ENCODE data around the gene LRP4.
"Not testable (repeated sequence)": the region's sequence is repeated elsewhere in the genome, so short reads cannot be mapped to it uniquely, and the experiment has no call there.

The LRP4 gene

GRCh38 chr11:46927928-46928327 is 9.6 kb upstream of the LRP4 start:
- FAIRE-seq; DNase-seq (ENCODE audit: low spot score): not testable (repeated sequence)

GRCh38 chr11:46920755-46921154 is 2.4 kb upstream of the LRP4 start:
- DNase-seq (ENCODE audit: low spot score) (peak; percentile 54), FAIRE-seq (no peak)

DNA sequence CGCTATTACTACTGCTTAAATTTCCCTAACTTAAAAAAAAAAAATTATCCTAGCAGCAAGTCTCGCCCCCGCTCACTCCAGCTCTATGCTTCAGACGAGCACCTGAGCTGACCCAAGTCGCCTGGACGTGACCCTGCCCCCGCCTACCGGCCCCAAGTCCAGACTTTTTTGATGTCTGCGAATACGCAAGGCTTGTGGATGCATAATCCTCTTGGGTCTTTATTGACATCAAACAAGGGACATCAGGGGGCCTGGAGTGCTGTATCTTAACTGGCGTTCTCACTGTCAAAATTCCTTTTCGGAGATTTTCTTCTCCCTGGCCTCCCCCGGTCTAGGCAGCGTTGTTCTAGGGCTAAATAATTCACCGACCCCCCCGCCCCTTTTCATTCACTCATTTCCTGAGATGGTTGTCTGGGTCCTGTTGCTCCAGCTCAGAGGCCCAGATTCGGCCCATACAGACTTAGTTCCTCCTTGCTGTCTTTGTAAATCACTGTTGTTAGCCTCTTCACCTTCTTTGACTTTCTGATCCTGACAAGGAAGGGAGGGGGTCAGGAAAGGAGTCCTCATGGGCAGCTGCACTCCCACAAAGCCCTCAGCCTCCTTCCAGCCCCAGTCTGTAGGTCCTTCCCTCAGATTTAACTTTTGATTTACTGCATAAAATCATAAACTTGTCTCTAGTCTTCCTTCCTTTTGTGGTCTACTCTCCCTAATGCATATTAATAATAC is 601 bp upstream of the LRP4 start:
- DNase-seq (ENCODE audit: low spot score) (no peak), FAIRE-seq (no peak)

DNA sequence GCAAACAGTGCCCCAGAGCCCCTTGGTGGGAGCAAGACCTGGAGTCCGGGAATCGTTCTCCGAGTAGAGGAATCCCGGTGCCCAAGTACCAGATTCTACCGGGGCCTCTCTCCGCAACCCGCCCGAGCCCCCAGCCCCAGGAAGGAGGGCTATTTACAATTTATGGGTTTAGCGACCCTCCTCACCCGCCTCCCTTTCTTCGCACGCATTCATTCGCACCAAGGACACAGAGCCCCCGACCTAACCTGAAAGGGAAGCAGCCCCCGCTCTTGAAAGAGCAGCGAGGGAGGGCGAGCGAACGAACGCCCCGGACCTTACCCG is 628 bp downstream of the LRP4 start:
- no peak for FAIRE-seq
- DNase-seq (ENCODE audit: low spot score), result no peak

GRCh38 chr11:46917109-46917761 is 1.1 kb downstream of the LRP4 start:
- FAIRE-seq, result no peak
- peak; percentile 26 for DNase-seq (ENCODE audit: low spot score)

DNA sequence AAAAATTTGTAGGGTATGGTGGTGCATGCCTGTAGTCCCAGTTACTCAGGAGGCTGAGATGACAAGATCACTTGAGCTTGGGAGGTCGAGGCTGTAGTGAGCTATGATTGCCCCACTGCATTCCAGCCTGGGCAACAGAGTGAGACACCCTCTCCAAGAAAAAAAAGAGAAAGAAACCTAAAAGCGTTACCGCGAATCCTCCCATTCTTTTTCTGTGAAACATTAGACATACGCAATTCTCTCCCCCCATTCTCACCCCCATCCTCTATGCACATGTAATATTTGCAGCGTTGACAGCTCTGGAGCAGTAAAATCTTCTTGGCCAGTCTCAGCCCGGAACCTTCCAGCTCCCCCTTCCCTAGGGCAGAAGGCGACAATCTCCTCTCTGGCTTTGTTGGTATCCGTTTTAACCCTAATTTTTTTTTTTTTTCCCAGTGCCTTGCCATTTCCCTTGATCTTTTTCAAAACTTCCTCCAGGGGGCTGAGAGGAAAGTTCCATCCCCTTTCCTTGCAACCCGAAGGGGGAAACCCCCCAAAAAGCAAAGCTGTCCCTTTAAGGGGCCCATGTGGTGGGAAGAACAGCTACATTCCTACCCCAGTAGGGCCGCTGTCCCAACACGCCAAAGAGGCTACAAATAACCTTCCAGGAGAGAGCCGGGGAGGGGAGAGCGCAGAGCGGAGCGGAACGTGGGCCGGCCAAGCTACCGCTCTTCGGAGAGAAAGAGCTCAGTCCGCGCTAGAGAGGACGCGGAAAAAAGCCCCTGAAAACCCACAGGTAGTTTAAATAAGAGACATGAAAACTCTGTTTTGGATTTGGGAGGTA is 1.9 kb downstream of the LRP4 start:
- FAIRE-seq (no peak), DNase-seq (ENCODE audit: low spot score) (peak; percentile 84)

GRCh38 chr11:46914910-46915309 is 3.4 kb downstream of the LRP4 start:
- FAIRE-seq (no peak), DNase-seq (ENCODE audit: low spot score) (no peak)

GRCh38 chr11:46914363-46914762 is 4.0 kb downstream of the LRP4 start:
- no peak for FAIRE-seq
- no peak for DNase-seq (ENCODE audit: low spot score)

DNA sequence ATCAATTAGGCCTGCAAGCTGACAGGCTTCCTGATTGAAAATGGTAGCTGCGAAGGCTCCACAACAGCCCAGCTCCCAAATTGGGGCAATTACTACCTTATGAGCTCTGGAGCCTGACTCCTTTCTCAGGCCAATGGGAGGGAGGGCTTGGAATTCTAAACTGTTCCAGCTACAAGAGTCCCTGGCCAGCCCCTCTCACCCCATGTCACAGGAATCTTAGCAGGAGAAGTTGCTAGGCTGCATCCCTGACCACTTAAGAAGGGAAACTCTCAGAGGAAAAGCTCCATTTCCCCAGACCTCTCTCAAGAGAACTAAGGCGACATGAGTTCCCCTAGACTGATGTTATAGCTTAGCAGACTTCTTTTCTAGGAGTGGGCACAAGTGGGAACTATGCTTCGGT is 4.9 kb downstream of the LRP4 start:
- FAIRE-seq, result no peak
- no peak for DNase-seq (ENCODE audit: low spot score)

- peak; percentile 27 for DNase-seq (ENCODE audit: low spot score)
- no peak for FAIRE-seq
These were observed 5.7 kb downstream of the LRP4 start for GRCh38 chr11:46912526-46913150.

DNA sequence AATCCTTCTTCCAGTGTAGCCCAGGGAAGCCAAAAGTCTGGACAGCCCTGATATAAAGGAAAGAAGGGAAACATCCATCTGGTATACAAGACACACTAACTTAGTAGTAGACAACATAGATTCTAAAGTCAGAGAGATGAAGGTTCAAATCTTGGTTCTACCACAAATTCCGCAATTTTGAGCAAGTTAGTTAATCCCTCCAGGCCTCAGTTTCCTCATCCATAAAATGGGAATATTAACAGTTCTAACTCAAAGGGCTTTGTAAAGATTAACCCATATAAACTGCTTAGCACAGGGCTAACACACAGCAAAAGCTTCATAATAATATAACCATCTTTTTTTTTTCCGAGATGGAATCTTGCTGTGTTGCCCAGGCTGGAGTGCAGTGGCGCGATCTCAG is 10.7 kb downstream of the LRP4 start:
- FAIRE-seq, result no peak
- no peak for DNase-seq (ENCODE audit: low spot score)

DNA sequence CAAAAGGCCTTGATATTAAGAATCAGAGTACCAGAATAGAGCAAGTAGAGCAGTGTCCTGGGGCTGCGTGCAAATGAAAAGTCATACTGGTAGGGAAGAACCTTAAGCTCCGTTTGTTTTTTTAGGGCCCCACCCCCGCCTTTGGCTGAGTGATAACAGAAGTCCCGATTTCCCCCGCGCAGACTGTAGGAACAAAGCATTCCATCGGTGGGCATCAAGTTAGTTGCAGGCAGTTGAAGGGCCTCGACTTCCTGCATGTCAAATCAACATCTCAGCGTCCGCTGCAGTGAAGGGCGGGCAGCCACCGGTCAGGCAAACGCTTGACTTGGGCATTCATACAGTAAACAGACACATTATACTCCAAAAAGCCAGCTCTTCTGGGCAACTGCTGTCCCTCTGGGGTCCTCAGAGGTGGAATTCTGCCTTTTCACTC is 11.7 kb downstream of the LRP4 start:
- DNase-seq (ENCODE audit: low spot score) (no peak), FAIRE-seq (no peak)

GRCh38 chr11:46905806-46906205 is 12.5 kb downstream of the LRP4 start:
- DNase-seq (ENCODE audit: low spot score) (no peak), FAIRE-seq (no peak)

DNA sequence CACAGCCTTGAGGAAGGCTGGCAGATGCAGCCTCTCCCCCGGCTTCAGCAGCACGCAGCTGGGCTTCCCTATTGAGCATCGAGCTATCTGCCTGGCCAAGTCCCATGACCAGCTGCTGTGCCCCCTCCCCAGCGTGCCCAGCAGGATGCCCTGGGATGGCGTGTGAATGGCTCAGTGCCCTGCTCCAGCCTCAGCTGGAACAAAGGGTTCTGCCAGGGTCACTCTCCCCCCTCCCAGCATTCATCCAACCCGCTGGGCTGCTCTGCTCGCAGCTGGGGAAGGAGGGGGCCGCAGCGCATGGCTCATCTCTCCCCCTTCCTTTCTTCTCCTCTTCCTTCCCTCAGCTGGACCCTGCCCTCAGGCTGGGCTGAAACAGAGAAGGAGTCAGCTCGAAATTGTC is 14.5 kb downstream of the LRP4 start:
- DNase-seq (ENCODE audit: low spot score) (no peak), FAIRE-seq (no peak)

- FAIRE-seq, result no peak
- no peak for DNase-seq (ENCODE audit: low spot score)
These were observed 15.7 kb downstream of the LRP4 start for GRCh38 chr11:46902694-46903093.

DNA sequence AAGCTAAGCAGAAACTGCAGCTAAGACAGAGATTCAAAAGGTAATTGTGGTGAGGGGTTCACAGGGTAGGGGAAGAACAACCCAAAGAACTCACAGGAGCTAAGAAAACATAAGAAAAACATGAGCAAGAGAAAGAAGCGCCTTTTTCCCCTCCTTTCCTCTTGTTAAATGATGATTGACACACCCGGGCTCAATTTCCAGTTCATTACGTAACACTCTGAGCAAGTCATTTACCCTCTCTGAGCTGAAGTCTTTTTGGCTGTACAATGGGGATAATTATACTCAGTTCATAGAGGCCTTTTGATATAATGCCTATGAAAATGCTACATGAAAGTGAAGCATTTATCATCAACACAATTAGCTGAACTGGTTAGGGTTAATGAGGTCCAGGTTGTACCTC is 17.2 kb downstream of the LRP4 start:
- FAIRE-seq (no peak), DNase-seq (ENCODE audit: low spot score) (no peak)

DNA sequence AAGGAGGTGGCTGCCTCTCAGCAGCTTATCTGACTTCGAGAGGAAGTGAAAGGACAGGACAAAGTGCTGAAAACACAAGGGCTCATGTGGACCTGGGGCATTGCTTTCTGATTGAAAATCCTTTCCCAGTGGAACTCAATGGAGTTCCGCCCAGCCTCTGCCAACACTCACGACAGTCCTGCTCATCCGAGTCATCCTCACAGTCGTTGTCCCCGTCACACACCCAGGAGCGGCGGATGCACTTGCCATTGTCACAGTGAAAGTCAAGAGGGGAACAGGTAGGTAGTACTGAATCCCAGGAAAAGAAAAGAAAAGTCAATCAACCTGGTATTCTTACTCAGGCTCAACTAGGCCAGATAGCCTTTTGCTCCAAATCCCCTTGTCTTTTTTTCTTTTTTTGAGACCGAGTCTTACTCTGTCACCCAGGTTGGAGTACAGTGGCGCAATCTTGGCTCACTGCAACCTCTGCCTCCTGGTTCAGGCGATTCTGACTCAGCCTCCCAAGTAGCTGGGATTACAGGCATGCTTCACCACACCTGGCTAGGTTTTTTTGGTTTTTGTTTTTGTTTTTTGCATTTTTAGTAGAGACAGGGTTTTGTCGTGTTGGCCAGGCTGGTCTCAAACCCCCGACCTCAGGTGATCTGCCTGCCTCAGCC is 18.1 kb downstream of the LRP4 start:
- no peak for DNase-seq (ENCODE audit: low spot score)
- FAIRE-seq, result no peak

DNA sequence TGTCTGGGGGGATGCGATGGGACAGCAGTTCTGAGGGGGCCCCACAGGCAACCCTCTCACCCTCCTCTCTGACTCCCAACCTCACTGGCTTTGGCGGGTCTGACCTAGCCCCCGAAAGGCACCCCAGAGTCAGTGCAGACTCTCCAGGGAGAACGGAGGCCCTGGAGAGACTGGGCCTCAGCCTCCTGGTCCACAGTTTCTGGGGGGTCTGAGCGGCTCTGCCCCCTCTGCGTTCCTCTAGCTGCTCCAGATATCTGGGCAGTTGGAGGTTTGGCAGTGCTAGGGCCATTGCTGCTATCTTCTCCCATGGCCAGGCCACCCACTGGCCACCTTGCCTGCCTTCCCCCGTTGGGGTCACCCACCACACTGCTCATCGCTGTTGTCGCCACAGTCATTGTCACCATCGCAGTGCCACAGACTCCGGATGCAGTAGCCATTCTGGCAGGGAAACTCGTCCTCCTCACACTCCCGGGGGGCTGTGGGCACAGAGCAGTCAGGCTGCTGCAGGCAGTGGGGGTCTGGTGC is 18.8 kb downstream of the LRP4 start:
- FAIRE-seq, result no peak

GRCh38 chr11:46898396-46899095 is 19.8 kb downstream of the LRP4 start:
- DNase-seq (ENCODE audit: low spot score), result no peak
- no peak for FAIRE-seq

More for the DNA sequence above, 18.8 kb downstream of the LRP4 start:
- no peak for DNase-seq (ENCODE audit: low spot score)

- no peak for FAIRE-seq
These were observed 21.5 kb downstream of the LRP4 start for GRCh38 chr11:46896719-46897406.

More at GRCh38 chr11:46896719-46897406, 21.5 kb downstream of the LRP4 start:
- DNase-seq (ENCODE audit: low spot score), result peak; percentile 41

Data from urothelium cell line (cell line).